Fibroblast of skin of back (primary cell): Measurements from ENCODE around the gene IST1.

Experiments
- DNase-seq: peaks from one replicate; pipeline ENCODE4 v3.0.0-alpha.2; 2013

IST1 gene

DNA sequence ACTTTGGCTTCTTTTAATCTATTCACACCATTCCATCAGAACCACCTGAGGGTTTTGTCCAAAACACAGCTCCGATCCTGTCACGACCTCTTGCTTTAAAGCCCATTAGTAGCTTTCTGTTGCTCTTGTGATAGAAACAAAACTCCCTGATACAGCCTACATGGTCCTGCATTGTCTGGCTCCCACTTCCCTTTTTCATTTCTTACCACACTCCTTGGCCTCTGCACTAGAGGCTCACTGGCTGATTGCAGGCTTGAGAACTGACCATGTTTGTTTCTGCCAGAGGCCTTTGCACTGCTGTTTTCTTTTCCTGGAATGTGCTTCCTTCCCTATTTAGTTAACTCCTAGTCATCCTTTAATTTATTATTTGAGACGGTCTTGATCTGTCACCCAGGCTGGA, 23.7 kb downstream of the IST1 start:
- DNase-seq = no peak

- DNase-seq = no peak
Measured at GRCh38 chr16:71920658-71921057, 25.3 kb downstream of the IST1 start.

DNA sequence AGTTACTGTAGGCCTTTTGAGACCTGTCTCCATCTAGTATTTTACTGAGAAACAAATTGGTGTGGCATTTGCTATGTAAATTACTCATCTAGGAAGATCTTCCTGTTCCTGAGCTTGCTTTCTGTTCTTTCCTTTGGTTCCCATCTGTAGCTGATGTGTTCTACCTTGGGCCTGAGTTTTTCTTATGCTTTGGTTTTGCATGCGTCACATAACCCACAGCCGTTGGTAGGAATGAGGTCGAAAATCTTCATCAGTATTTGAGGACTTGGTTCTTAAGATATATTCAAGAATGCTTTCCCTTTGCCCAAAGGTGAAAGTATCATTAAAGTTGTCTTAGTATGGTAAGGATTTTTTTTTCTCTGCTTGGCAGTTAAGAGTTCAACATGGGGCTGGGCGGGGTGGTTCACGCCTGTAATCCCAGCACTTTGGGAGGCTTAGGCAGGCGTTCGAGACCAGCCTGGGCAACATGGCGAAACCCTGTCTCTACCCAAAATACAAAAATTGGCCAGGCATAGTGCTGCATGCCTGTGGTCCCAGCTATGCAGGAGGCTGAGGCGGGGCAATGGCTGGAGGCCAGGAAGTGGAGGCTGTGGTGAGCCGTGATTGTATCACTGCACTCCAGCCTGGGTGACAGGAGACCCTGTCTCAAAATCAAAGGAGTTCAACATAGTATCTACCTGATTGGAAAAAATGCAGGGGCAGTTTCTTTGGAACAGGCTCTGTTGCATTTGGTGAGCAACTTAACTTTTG, 28.8 kb downstream of the IST1 start:
- peak; percentile 31 for DNase-seq

DNA sequence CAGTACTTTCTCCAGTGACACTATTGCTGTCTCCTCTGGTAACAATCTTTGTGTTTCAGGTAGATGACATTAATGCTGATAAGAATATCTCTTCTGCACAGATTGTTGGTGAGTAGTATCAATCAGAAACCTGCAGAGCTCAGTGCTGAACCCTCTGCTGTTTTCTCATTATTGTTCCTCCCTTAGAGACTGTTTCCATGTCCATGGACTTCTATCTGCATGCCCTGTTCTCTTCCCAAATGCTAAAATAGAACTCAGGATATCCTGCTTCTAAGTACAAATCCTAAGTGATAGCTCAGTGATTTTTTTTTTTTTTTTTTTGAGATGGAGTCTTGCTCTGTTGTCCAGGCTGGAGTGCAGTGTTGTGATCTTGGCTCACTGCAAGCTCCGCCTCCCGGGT, 29.4 kb downstream of the IST1 start:
- no peak for DNase-seq

DNA sequence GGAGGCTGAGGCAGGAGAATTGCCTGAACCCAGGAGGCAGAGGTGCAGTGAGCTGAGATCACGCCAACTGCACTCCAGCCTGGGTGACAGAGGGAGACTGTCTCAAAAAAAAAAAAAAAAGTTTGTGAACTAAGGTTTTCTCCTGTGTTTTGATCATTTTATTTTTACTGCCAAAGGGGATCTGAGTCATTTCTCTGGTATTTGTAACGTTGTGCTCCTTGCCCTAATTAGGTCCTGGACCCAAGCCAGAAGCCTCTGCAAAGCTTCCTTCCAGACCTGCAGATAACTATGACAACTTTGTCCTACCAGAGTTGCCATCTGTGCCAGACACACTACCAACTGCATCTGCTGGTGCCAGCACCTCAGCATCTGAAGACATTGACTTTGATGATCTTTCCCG, 32.1 kb downstream of the IST1 start:
- peak; percentile 90 for DNase-seq

DNA sequence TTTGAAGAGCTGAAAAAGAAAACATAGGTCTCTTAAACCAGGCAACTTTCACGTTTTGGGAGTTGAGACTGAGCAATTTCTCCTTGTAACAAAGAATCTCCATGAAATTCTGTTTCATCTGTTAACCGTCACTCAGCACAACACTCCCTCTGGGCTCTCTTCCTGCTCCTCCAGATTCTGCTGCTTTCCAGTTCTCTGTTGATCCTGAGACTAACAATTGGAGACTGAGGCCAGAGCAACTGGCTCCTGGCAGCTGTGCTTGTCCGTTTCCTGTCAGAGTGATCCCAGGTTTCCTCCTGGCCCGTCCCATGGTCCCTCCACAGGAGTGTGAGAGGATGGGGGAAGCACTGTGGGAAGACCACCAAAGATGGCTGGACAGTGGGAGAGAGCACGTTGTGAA, 32.5 kb downstream of the IST1 start:
- DNase-seq = no peak

GRCh38 chr16:71929048-71929447, 33.7 kb downstream of the IST1 start:
- peak; percentile 66 for DNase-seq

GRCh38 chr16:71930013-71930563, 34.8 kb downstream of the IST1 start:
- no peak for DNase-seq

DNA sequence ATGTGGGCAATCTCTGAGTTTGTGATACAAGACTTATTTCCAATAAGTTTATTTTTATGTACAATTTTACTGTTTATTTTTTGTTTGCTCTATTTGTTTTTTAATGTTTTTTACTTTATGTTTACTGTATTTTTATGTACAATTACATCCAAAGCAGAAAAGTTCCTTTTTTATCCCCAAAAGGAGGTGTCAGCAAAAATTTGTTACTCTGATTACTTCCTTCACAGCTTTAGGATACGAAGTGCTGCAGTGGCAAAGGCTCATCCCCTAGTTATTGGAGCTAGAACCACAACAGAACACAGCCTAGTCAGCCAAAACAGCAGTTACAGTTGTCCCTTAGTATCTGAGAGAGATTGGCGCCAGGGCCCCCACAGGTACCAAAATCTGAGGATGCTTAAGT, 35.7 kb downstream of the IST1 start:
- DNase-seq = no peak

DNA sequence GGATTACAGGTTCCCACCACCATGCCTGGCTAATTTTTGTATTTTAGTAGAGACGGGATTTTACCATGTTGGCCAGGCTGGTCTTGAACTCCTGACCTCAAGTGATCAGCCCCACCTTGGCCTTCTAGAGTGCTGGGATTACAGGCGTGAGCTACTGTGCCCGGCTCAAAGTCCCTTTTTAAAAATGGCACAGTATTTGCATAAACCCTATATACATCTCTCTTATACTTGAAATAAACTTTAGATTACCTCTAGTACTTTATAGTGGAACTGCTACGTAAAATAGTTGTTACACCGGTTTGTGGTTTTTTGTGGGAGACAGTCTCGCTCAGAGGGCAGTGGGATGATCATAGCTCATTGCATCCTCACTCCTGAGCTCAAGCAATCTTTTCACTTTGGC, 36.3 kb downstream of the IST1 start:
- DNase-seq = no peak

- no peak for DNase-seq
Measured at GRCh38 chr16:71933017-71933416, 37.7 kb downstream of the IST1 start.

DNA sequence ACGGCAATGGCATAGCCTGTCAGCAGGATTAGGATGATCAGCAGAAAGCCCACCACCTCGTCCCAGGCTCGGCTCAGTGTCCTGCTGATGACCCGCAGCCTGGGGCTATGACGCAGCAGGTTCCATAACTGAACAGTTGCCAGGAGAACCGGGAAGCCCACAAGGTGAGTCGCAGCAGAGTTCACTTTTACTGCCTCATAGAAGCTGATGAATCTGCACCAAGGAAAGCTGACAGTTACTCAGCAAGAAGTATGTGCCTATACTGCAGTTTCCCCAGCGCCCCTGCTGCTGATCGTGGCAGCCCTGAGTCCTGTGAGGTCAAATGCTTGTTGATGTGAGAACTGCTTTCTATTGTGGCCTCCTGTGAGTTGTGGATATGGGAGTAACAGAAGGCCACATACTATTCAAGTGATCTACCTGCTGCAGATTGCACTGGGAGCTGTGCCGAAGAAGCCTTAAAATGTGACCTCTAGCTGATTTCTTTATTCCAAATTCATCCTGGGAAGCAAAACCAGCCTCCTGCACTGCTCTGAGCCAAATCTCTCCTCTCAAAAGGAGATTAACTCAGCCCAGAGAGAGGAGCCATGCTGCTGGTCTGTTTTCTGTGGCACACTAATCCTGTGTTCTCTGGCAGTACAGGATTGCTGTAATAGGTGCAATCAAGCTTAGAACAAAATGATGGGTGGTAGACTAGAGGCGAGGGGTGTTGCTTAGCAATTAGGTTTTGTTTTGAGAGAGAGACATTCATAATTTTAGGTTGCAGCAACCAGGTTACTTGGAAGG, 38.8 kb downstream of the IST1 start:
- peak; percentile 32 for DNase-seq

DNA sequence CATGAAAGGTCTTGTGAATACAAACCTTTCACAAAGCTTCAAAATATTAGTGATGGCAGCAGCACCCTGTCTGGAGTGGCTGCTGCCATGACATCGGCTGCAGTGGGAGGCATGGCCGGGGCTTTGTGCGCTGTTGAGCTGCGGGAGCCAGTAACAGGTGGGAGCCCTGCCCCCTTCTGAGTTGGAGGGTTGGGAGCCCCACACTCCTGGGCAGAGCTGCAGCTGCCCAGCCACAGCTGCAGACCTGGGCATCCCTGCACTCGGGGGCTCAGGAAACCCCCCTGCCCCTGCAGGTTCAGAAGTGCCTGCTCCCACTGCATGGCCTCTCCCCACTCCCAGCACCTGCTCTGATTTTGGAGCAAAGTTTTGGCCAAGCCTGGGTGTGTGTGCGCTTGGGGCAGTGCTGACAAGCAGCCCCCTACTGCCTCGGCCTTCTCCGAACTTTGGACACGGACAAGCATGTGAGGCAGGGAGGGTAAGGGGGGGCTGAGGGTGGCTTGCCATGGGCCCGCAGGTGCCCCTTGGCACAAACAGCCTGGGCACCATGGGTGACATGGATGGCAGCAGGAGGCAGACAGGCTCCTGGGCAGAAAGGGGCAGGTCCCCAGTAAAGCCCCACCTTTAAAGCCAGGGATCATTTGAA, 42.7 kb downstream of the IST1 start:
- DNase-seq = no peak

DNA sequence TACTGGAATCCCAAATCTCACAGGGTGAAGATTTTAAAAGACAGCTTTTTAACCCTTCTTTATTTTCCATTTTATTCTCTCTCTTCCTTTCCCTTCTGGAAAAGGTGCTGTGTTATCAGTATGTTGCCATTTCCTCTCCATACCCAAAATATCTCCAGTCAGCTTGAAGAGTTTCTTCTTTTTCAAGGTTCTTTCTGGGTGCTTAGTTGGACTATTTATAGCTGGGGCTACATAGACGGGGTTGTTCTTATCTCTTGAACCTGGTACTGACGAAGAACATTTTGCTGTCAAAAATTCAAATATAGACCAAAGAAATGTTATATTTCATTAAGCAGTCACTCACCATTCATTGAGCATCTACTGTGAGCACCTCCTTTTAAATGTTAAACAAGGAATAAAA, 48.6 kb downstream of the IST1 start:
- no peak for DNase-seq

DNA sequence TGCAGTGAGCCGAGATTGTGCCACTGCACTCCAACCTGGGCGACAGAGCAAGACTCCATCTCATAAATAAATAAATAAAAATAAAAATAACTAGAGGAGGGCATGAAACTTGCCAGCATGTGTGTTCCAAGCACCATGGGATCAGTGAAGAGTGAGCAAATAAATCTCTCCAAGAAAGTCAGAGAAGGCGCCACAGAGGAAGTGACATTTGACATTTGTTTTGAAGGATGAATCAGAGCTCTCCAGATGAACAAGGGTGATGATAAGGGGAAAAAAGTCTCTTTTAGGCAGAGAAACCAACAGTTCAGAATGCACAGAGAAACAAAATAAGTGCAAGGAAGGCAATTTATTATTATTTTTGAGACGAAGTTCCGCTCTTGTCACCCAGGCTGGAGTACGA, 50.3 kb downstream of the IST1 start:
- no peak for DNase-seq

DNA sequence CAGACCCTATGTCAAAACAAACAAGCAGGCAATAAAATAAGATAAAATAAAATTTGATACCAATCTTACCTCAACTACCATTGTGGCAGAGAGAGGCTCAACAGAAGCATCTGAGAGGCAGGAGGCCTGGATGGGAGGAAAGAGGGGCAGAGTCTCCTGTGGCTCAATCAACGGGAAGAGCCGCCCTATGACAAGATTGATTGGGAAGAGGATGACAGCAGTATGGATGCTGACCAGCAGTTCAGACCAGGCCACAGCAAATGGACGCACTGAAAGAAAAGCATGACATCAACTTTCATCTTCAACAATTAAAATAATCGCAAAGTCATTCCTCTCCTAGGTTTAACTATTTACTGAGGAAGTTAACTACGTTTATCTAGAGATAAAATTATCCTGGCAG, 57.5 kb downstream of the IST1 start:
- DNase-seq = no peak

DNA sequence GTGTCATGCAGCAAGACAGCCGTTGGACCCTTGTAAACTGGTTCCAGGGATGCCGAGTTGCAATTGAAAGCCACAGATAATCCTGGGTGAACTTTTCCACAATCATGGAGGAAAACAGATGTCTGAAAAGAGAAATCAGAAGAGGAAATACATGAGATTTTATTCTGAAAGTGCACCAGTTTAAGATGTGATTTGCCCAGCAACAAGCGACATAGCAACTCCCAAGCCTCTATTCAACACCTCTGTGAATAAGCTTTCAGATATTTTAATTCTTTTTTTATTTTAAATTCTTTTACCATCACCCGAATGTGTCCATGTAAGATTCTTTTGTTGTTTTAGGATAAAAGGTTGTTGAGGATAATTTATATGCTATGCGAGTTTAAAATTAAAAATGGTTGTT, 58.8 kb downstream of the IST1 start:
- DNase-seq = no peak

DNA sequence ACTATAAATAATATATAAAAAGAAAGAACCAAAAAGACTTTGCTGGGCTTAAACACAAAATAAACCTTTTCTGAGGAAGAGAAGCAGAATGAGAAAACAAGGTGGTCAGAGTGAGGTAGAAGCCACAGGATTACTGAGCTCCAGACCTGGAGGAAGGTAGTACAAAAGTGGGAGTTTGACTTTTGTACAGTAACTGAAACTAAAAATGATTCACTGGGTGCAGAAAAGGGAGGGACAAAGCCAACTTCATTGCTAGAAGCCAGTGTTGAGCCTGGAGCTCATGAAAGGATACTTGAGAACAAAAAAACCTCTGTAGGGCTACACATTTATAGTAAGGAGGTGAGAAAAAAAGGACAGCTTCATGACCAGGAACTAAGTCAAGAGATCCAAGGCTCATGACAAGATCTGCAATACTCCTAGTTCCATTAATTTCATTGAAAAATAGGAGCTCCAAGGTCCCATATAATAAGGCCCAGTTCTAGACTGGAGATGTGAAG, 59.4 kb downstream of the IST1 start:
- DNase-seq = no peak

DNA sequence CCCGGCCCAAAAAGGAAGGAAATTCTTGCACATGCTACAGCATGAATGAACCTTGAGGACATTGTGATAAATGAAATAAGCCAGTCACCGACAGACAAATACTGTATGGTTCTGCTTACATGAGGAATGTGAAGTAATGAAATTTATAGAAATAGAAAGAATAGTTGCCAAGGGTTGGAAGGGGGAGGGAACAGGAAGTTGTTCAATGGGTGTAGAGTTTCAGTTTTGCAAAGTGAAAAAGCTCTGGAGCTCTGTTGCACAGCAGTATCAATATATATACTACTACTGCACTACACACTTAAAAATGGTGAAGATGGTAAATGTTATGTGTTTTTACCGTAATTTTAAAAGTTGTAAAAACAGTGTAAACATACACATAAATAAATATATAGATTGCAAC, 61.2 kb downstream of the IST1 start:
- DNase-seq = no peak

GRCh38 chr16:71961066-71962039, 66.0 kb downstream of the IST1 start:
- DNase-seq = peak; percentile 91

- no peak for DNase-seq
Measured at GRCh38 chr16:71963125-71963875, 68.0 kb downstream of the IST1 start.
